Tibial nerve (tissue), 3 donors: ENCODE measurements around the gene RNF121.
A peak's percentile ranks its signal among the peaks of the same experiment; 100 is the strongest.

Source experiments
- POLR2A ChIP-seq, 2 donors: fragments of 450-650 bp; IDR thresholded peaks; one replicate each; pipeline ENCODE4 v1.6.1; 2017; ENCODE audit warnings: antibody characterized with exemption in 2 of 2, mild to moderate bottlenecking in 2 of 2, moderate library complexity in 2 of 2
- TF ChIP-seq, protein P1 (sequence below), 5 experiments: fragments of 200-600 bp in 3 of 5; fragments of 450-650 bp in 2 of 5; sonication (generic) in 3 of 5; IDR thresholded peaks; one replicate each; pipeline ENCODE4 v1.5.1; 2016 to 2019; ENCODE audit warnings: antibody characterized with exemption in 5 of 5, mild to moderate bottlenecking in 3 of 5, moderate library complexity in 2 of 5

DNA sequence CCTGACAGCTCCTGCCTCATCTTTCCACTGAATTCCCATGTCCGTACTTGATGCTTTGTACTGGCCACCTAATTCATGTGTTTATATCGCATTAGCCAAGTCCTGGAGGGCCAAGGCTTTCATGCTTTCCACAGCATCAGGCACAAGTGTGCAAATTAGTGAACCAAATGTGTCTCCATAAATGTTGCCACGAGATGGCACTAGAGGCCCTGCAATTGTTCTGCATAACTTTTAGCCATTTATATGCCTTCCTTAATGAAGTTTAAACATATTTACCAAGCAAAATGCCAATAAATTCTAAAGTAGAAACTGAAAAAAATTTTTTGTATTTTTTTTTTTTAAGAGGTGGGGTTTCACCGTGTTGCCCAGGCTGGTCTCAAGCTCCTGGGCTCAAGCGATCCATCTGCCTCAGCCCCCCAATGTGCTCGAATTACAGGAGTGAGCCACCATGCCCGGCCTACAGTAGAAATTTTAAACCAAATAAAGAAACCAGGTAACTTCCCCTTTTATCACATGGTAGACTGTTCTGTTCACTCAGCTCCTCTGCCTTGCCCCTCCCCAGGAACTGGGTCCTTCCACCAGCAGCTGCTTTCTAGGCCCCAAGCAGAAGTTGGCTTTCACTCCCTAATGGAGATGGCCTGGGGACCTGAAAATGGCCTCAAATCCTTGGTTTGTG lies 49.0 kb downstream of the RNF121 start:
- TF ChIP-seq, protein P1, sequence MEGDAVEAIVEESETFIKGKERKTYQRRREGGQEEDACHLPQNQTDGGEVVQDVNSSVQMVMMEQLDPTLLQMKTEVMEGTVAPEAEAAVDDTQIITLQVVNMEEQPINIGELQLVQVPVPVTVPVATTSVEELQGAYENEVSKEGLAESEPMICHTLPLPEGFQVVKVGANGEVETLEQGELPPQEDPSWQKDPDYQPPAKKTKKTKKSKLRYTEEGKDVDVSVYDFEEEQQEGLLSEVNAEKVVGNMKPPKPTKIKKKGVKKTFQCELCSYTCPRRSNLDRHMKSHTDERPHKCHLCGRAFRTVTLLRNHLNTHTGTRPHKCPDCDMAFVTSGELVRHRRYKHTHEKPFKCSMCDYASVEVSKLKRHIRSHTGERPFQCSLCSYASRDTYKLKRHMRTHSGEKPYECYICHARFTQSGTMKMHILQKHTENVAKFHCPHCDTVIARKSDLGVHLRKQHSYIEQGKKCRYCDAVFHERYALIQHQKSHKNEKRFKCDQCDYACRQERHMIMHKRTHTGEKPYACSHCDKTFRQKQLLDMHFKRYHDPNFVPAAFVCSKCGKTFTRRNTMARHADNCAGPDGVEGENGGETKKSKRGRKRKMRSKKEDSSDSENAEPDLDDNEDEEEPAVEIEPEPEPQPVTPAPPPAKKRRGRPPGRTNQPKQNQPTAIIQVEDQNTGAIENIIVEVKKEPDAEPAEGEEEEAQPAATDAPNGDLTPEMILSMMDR (IDR thresholded peaks at IDR 0.05), result peak; percentile 52 to 68 (median 63)
- no peak for TF ChIP-seq POLR2A (IDR thresholded peaks at IDR 0.05)
